ENCODE results near the gene PTCH1.

- TF ChIP-seq, protein P1, sequence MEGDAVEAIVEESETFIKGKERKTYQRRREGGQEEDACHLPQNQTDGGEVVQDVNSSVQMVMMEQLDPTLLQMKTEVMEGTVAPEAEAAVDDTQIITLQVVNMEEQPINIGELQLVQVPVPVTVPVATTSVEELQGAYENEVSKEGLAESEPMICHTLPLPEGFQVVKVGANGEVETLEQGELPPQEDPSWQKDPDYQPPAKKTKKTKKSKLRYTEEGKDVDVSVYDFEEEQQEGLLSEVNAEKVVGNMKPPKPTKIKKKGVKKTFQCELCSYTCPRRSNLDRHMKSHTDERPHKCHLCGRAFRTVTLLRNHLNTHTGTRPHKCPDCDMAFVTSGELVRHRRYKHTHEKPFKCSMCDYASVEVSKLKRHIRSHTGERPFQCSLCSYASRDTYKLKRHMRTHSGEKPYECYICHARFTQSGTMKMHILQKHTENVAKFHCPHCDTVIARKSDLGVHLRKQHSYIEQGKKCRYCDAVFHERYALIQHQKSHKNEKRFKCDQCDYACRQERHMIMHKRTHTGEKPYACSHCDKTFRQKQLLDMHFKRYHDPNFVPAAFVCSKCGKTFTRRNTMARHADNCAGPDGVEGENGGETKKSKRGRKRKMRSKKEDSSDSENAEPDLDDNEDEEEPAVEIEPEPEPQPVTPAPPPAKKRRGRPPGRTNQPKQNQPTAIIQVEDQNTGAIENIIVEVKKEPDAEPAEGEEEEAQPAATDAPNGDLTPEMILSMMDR (conservative IDR thresholded peaks at IDR 0.05), result no peak
- TF ChIP-seq EZH2 (IDR thresholded peaks at IDR 0.05; ENCODE audit: low read depth), result no peak
Measured at GRCh38 chr9:95450171-95451064, 66.4 kb downstream of the PTCH1 start.

All from PC-9 (cell line).